ENCODE measurements around the gene RFLNA. TPM values are rescaled to one million over a fixed set of nuclear protein-coding genes. Genes with fewer than 3 reads are reported as not detected.

RFLNA gene
- total RNA-seq, 6 donors from 2014 or later = 0.30 to 0.67 (median 0.66) TPM; not detected in 3

GRCh38 chr12:124273630-124274029 lies 21.3 kb upstream of the RFLNA start:
- Histone ChIP-seq H3K4me1 (no peaks in the 10 kb centered on the region), H3K9me3 (no peaks in the 10 kb centered on the region), H3K36me3 (no peaks in the 10 kb centered on the region), H3K4me3 (no peak overlapping the region), H3K27ac (no peak overlapping the region), H3K27me3 (no peaks in the 10 kb centered on the region)
- TF ChIP-seq POLR2A (IDR thresholded peaks at IDR 0.05) (no peak), CTCF (IDR thresholded peaks at IDR 0.05) (peak in 2 of 6 experiments; percentile 10 to 17)
- DNase-seq = no peak
- peak in 1 of 2 donors; percentile 21 for ATAC-seq (ENCODE audit: low FRiP score in 2 of 2)
- 88 to 98% methylated on average over 3 of the region's 3 CpGs for WGBS, 2 donors

DNA sequence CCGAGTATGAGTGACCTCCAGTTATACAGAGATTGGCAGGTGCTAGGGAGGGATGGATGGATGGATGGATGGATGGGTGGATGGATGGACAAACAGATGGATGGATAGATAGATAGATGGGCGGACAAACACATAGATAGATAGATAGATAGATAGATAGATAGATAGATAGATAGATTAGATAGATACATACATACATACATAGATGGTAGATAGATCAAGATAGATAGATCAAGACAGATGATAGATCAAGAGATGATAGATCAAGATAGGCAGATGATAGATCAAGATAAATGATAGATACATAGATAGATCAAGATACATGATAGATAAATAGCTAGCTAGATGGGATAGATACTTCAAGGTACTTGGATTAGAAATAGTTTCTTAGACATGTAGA lies 18.6 kb upstream of the RFLNA start:
- DNase-seq (no peak), ATAC-seq (ENCODE audit: low FRiP score in 2 of 2) (no peak)
- H3K27ac ChIP-seq = no peak overlapping the region
- no peaks in the 10 kb centered on the region for H3K9me3 ChIP-seq
- 90 to 92% methylated on average over 2 of the region's 2 CpGs for WGBS, 2 donors
- H3K4me3 ChIP-seq = no peak overlapping the region
- no peaks in the 10 kb centered on the region for H3K4me1 ChIP-seq
- H3K27me3 ChIP-seq = no peaks in the 10 kb centered on the region
- no peaks in the 10 kb centered on the region for H3K36me3 ChIP-seq
- no peak for TF ChIP-seq EP300 (IDR thresholded peaks at IDR 0.05)
- no peak for TF ChIP-seq POLR2A (IDR thresholded peaks at IDR 0.05)
- TF ChIP-seq POLR2AphosphoS5 (IDR thresholded peaks at IDR 0.05) = no peak
- TF ChIP-seq CTCF (IDR thresholded peaks at IDR 0.05) = no peak

DNA sequence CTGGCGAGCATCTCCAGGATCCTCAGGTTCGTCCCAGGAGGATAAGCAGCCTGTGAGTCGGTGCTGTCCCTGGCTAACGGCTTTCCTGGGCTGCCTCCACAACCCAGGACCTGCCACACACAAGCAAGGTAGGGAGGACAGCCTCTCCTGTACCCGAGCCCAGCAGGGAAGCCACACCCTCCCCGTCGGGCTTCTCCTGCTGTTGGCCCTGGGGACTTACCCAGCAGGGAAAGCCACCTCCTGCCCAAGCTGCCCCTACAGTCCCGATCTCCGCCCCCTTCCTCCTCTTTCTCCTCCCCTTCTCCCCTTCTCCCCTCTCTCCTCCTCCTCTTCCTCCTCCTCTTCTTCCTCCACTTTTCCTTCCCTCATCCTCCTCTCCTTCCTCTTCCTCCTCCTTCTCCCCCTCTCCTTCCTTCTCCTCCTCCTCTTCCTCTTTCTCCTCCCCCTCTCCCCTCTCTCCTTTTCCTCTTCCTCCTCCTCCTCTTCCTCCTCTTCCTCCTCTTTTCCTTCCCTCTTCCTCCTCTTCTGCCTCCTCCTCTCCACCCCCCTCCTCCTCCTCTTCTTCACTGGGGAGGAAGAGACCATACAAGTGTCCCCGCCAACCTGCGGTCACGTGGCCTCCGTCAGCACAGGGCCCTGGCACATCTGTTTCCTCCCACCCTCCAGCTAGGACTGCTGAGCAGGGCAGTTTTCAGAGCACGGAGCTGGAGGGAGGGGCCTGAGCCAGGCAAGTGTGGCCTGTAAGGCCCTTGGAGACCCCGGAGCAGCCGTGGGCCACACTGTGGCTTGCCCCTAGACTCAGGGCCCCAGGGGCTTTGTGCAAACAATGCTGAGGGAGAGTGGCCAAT lies 17.3 kb upstream of the RFLNA start:
- Histone ChIP-seq H3K4me3 (no peak overlapping the region), H3K4me1 (no peaks in the 10 kb centered on the region), H3K27me3 (no peaks in the 10 kb centered on the region), H3K9me3 (no peaks in the 10 kb centered on the region), H3K27ac (no peak overlapping the region), H3K36me3 (no peaks in the 10 kb centered on the region)
- no peak for TF ChIP-seq POLR2AphosphoS5 (IDR thresholded peaks at IDR 0.05)
- TF ChIP-seq CTCF (IDR thresholded peaks at IDR 0.05) = no peak
- TF ChIP-seq EP300 (IDR thresholded peaks at IDR 0.05) = no peak
- TF ChIP-seq POLR2A (IDR thresholded peaks at IDR 0.05) = no peak
- DNase-seq (no peak), ATAC-seq (ENCODE audit: low FRiP score in 2 of 2) (peak in 1 of 2 donors; percentile 47)
- WGBS, 2 donors = 46 to 53% methylated on average over 12 to 15 of the region's 16 CpGs

DNA sequence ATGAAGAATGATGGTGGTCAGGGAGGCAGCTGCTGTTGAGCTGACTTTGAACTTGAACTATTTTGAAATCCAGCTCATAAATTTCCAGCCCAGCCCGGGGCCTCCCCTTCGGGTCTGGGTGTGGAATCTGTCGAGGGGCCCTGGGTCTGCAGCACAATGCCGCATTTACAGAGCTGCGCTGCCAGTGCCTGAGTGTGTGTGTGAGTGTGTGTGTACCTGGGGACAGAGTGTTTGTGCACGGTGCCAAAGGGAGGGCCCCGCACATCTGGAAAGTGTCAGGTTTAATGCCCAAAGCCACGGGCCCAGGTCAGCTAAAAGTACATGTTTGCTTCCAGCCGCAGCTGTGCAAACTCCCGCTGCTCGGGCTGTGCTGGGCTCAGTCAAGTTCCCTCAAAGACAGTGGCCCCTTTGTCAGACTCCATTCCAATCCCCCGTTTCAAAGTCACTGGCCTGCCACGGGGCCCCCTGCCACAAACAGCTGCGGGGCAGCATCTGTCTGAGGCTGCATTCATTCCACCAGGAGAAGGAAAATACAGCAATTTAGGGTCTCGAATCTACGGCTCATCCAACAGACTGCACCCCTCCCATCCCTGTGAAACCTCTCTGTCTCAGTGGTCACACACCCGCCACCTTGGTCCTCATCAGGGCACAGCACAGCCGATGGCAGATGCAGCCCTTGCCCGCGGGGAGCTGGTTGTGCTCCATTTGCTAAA lies 16.3 kb upstream of the RFLNA start:
- no peak overlapping the region for H3K4me3 ChIP-seq
- DNase-seq = no peak
- H3K27me3 ChIP-seq = no peaks in the 10 kb centered on the region
- H3K36me3 ChIP-seq = no peaks in the 10 kb centered on the region
- no peaks in the 10 kb centered on the region for H3K9me3 ChIP-seq
- no peaks in the 10 kb centered on the region for H3K4me1 ChIP-seq
- no peak for ATAC-seq (ENCODE audit: low FRiP score in 2 of 2)
- TF ChIP-seq POLR2A (IDR thresholded peaks at IDR 0.05) (no peak), POLR2AphosphoS5 (IDR thresholded peaks at IDR 0.05) (no peak), EP300 (IDR thresholded peaks at IDR 0.05) (no peak), CTCF (IDR thresholded peaks at IDR 0.05) (no peak)
- no peak overlapping the region for H3K27ac ChIP-seq
- WGBS, 2 donors = 67 to 72% methylated on average over 17 to 20 of the region's 20 CpGs
